CD4-positive, alpha-beta T cell treated with Interferon alpha-2 for 1 hour (primary cell): ENCODE results near the gene EFCAB6.

Experiments
- DNase-seq, 2 donors: peaks; one replicate each; pipeline ENCODE4 v3.0.0-alpha.2; 2020 to 2022

EFCAB6 gene

DNA sequence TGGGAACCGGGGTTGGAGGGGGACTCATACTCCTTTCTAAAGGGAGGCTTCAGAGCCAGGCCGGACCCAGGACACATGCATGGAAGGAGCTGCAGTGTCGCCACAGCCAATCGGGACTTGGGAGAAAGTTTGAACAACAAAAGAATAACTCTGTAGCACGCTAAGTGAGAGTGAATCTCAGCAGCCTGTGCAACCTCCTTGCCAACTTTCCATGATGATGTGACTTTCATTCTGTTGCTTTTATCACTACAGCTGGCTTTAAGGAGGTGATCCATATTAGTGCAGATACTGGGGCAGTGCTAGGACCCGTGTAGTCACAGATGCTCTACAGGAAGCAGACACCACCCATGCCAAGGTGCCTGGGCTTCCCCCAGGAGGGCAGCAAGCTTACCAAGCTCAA, 243.0 kb downstream of the EFCAB6 start:
- DNase-seq: no peak

DNA sequence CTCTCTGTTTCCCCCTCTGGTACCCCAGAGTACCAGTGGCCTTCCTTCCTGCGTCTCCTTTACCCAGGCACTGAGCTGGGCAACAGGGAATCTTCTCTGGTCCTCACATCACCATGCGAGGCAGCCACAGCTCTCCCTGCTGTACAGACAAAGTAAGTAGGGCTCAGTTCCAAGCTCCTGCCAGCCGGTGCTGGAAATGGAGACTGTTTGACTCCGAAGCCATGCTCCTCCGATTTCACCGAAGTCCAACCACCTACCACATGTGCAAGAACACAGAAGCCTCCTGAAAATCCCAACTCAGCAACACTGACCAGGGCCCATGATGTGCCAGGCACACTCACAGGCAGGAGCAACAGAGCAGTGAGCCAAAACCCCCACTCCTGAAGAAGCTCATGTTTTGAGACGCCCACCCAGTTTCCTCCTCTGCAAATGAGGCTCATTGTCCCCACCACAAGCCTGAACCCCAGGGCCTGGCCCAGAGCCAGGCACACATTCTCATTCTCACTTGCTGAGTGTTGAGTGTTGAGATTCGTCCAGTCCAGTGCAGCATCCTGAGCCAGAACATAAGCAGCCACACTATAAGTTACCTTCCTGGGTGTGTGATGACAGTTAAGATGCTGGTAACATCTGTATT, 244.3 kb downstream of the EFCAB6 start:
- no peak for DNase-seq

DNA sequence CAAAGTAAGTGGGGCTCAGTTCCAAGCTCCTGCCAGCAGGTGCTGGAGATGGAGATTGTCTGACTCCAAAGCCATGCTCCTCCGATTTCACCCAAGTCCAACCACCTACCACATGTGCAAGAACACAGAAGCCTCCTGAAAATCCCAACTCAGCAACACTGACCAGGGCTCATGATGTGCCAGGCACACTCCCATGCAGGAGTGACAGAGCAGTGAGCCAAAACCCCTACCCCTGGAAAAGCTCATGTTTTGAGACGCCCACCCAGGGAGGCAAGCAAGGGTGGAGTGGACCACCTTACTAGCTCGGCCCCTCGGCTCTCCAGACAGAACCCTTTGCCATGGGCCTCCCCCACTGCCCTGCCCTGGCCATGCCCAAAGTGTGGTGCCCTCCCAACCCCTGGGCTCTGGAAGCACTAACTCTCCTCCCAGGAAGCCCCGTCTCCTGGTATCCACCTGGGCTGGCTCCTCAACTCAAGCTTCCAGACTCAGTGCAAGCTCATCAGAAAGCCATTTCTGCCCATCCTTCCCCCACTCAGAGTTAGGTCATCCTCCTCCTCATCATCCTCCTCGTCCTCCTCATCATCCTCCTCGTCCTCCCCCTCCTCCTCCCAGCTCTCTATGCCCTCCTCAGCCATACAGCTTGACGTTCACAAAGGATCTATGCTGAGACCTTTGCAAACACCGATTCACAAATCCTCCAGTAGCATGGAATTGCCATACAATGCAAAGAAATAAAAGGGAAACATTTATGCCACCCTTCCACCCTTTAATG, 245.4 kb downstream of the EFCAB6 start:
- no peak for DNase-seq

DNA sequence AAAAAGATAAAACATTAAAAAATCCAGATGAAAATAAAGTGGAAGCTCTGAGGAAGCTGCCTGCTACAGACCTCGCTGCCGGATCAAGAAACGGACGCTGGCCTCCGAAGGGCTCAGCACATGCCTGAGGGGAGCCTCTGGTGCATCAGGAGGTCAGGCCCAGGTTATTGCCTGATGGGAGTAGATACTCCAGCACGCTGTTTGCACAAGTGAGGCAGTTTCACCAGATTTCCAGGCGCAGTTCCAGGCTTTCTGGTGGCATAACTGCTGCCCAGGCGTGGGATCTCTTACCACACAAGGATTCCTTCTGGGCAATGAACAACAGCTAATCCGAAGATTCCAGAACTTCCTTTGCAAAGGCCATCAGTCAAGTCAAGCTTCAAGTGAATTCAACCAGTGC, 246.1 kb downstream of the EFCAB6 start:
- DNase-seq: no peak

DNA sequence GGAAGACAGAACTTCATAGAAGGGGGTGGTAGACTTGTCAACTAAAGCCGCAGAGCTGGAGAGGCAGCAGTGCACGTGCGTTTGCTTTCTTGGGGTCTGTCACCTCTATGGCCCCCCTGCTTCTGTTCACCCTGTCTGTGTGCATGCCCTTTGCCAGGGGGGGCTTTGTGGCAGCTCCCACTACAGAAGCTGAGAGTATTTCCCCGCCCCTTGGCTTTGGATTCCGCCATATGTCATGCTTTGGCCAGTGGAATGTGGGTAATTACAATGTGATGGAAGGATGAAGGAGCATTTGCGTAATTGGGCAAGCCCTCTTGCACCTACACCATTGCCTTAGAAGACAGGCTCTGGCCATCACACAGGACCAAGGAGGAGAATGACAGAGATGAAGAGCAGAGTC, 247.2 kb downstream of the EFCAB6 start:
- DNase-seq: no peak

DNA sequence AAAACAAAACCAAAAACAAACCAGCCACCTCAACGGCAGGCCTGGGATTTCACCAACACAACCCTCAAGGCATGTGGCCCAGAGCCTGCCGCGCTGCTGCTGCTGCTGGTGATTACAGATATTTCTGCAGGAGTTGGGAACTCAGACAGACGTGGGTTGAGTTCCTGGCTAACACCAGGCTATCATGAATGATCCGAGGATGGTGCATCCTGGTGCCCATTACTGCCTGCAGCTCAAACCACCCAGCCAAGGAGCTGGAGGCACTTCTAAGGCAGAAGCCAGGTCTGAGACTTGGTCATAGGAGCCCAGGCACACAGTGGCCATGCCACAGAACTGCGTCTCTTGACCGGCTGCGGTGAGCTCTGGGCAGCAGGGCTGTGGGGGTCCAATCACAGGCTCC, 248.5 kb downstream of the EFCAB6 start:
- DNase-seq: no peak

DNA sequence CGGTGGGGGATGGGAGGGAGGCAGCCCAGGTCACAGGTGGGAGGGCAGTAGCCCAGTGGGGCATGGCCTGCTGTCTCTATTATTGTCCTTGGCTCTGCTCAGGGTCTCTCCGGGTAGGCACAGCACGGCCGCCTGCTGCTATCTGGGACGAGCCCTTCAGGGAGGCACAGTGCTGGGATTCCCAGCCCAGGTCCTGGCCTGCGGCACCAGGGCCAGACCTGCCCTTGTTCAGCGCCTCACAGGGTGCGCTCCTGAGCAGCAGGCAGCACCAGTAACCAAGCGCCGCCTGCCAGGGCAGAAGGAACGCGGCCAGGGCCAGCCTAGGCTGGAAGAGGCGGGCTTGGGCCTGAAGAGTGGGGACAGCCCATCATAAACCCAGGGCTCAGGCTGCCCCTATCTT, 249.3 kb downstream of the EFCAB6 start:
- no peak for DNase-seq

DNA sequence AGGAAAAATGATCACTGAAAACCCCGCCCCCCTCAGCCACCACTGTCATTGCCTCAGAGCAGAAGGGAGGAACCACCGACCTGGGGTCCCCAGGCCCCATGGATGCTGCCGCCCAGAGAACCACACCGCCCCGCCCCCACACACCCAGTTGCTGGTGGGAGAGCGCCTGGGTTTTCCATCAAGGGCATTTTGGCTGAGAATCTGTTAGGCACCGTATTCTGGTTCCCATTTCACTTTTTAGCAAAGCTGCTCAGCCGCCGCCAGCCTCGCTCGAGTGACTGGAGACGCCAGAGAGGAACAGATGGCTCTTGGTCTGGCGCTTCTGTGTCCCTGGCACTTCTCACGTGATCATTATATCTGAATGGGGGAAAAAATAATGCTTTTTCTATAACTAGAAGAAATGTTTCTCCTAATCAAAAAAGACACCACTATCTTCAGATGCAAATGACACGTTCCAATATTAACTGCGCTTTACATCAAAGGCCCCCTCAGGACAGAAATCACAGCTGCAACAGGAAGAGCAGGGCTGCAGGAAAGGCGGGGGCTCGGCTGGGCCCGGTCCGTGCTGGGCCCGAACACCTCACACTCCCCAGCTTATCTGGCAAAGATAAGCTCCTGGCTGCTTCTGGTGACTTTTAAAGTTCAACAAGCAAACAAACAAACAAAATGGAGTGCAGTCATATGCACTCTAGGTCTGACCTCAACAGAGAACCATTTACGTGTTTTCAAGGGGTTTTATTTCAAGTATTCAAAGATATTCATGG, 250.5 kb downstream of the EFCAB6 start:
- DNase-seq: no peak

DNA sequence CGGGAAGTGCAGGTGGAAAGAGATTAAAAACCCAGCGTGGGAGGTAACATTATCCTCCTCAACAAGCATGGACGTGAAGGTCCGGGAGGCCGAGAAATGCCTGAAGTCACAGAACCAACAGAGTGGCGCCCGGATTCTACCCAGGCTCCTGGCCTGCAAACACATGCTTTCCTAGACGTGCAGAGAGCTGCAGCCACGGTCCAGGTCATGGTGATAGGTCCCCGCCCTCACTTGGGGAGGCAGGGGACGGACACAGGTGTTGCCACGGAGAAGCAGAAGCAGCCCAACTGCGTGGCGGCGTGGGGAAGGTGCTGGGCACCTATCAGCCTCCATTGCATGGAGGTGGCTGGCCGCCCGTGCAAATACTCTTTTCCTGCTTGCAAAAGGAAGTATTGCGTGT, 251.5 kb downstream of the EFCAB6 start:
- DNase-seq: no peak

DNA sequence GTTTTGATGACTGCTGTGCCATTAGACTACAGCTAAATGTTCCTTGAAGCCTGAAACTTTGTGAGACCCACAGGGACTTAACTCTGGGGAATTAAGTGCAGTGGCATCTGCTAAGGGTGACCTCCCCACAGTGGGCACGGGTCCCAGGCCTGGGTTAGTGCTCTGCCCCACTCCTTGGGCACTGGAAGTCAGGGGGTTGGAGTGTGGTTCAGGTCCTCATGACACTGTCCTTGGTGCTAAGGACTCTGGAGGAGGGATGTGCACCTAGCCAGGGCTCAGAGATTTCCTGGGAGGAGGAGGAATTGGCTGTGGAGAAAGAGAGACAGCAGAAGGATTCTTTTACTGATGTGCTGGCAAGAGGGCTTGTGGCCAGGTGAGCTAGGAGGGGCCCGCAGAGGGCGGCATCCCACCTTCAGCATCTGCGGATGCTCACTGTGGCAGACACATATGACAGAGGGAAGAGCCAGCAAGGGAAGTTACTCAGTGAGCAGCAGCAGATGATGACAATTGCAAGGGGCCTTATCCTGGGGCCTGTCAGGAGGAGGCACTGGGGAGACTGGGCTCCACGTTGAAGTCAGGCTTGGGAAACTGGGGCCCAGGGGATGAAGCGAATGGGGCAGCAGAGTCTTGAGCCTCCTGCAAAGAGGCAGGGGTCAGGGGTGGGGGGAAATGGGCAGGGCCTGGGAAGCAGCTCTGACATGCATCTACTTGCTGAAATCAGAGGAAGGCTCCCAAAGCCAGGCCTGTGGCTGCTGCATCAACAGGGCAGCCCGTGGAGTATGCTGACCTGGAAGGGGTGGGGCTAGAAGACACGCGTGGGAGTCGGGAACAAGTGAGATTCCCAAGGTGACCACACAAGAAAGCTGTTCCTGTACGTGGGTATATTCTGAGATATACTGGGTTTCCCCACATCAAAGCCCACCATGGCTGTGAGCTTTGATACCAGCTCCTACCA, 256.3 kb downstream of the EFCAB6 start:
- no peak for DNase-seq

DNA sequence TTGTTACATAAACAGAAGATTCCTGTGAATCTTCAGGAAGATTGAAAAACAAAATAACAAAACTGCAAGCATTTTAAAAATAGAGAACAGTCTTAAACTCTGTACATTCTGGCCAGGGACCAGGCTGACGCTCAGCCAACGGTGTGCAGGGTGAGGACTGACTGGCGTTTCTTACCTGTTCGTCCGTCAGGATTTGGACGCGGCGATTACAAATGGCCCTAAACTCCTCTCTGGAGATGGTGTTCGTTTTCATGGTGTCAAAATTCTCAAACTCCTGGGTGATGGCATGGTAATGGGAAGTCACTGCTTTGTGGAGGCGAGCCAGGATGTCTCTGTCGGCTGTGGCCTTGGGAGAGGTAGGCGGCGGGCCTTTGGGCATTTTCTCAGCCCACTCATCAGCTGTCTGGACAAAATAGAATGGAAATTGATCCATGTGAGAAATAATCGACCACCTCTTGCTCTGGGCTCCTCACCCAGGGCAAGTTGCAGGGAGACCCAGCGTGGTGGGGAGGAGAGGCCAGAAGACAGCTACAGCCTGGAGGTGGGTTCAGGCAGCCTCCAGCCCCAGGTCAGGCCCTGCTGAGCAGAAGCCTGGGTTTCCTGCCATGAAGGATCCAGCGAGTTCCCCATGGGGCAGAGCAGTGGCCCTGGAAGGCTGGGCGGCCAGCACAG, 257.3 kb downstream of the EFCAB6 start:
- DNase-seq: no peak

DNA sequence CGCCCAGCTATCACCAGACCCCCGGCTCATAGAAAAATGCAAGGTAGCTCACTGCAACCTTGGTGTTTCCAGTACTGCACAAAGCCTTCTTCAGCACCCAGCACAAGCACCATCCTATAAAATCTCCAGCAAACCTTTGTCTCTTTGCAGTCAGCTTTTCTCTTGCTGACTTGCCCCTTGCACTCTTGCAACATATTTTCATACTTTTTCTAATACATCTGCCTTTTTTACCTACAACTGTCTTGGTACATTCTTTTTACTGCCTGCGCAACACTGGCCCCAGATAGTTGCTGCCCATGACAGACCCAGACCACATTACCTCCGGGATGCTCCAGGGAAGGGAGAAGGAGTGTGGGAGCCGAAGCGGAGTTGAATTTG, 257.9 kb downstream of the EFCAB6 start:
- DNase-seq: no peak

DNA sequence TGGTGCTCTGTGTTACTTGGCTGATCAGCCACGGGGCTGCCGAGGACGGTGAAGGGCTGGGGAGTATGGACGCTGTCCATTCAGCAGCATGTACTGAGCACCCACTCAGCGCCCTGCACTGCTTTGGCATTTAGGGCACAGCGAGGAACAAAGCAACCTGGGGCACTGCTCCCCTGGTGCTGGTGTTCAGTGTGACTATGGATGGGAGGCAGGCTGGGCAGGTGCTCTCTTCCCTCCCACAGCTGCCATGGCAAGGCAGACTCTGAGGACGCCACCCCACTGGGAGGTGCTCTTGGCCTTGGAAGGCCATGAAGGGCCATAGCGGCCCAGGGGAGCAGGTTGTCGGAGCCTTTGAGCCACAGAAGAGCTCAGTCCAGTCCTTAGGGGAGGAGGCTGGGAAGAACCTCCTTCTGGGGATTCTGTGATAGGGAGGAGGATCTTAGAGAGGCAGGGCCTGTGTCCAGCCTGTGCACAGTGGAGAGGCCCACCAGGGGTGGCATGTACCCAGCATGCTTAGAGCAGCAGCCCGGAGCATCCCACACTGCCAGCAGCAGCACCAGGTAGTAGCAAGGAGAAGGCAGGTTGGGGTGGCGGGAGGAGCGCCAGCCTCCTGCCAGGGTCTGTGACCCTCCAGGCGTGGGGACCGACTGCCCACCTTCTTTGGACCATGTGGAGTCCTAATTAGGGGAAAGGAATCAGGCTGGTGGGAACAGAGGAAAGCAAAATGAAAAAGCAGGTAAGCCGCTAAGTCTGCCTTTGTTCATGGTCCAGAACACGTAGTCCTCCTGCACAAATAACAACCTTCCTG, 258.4 kb downstream of the EFCAB6 start:
- no peak for DNase-seq

DNA sequence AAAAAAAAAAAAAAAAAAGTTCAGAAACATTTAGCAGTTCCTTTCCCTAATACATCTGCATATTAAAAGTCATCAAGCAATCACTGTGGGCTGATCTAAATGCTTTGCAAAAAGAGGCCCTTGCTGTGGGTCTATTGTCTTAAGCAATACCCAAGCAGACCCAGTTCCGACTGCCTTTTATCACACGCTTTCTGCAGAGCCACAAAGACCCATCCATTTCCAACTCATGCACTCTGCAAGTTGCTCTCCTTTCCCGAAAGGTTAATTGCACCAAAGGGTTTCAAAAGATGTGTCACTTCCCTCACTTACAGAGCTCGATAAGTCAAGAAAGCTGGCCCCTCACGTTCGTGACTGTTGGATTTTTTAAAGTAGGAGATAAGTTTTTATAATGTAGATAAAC, 261.4 kb downstream of the EFCAB6 start:
- DNase-seq: no peak

DNA sequence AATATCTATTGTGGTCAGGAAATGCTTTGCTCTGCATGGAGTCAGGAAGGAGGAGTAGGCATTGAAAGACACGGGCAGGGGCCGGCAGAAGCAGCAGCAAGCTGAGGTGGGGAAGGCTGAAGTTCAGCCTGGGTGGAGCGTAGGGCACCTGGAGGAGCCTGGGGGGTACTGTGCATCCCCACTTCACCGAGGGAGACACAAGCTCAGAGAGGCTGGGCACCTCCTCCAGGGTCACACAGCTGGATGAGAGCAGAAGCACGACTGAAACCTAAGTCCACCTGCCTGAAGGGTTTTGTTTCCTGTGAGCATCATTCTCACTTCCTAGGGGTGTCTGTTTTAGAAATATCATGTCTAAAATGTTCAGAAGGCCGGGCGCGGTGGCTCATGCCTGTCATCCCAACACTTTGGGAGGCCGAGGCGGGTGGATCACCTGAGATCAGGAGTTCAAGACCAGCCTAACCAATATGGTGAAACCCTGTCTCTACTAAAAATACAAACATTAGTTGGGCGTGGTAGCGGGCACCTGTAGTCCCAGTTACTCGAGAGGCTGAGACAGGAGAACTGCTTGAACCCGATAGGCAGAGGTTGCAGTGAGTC, 262.0 kb downstream of the EFCAB6 start:
- no peak for DNase-seq

DNA sequence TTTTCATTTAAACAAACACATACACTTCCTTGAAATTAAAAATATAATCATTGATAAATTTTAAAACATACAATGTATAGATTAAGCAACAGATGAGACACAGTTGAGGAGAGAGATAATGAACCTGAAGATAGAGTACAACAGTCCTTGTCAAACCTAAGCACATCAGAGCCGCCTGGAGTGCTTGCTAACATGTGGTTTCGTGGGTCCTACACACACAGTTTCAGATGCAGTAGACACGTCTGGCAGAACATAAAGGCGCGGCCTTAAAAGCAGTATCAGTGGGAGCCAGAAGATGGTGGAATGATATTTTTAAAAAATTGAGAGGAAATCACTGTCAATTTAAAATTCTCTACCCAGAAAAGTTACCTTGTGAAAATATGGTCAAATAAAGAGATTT, 265.9 kb downstream of the EFCAB6 start:
- no peak for DNase-seq

DNA sequence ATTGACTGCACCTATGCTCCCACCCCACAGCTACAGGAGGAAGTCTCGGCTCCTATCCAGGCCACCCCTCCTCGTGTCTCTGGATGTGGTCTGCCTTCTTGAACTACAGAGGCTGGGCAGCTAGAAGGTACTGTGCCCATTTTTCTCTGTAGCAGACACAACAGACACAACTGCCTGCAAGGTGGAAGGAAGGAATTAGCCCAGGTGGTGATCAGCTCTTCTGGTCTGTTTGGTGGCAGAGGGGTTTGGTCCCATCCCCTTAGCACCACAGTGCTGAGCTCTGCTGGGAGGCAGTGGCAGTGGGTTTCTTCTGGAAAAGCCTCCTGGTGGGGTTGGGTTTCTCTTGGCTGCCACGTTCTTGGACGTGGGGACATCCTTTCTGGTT, 267.8 kb downstream of the EFCAB6 start:
- DNase-seq: no peak

DNA sequence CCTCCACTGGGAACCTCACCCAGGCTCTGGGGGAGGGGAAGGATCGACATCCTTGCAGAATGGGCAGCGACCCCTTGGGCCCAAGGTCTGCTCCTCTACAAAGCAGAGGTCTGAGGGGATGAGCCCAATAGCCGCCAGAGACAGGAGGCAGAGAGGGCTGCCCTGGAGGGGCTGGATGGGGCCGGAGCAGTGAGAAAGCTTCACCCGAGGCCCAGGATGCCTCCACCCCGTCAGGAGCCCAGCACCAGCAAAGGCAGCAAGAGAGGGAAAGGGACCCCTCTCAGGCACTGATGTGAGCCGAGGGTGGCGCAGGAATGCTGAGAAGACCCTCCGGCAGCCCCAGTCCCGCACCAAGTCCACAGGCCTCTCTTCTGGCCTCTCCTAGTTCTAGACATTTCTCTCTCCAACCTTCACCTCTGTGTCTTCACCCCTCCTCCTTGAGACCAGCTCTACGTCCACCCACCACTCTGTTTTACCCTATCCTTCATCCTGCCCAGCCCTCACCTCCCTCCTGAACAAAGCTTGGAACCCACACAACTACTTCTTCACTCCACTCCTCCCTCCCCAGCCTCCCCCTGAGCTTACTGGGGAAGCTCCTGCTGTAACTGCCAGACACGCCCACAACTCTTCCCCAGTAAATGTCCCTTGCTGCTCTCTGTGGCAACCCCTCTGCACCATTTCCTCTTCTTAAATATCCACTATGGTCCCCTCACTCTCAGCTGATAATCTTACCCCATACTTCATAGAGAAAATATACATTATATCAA, 268.4 kb downstream of the EFCAB6 start:
- no peak for DNase-seq

DNA sequence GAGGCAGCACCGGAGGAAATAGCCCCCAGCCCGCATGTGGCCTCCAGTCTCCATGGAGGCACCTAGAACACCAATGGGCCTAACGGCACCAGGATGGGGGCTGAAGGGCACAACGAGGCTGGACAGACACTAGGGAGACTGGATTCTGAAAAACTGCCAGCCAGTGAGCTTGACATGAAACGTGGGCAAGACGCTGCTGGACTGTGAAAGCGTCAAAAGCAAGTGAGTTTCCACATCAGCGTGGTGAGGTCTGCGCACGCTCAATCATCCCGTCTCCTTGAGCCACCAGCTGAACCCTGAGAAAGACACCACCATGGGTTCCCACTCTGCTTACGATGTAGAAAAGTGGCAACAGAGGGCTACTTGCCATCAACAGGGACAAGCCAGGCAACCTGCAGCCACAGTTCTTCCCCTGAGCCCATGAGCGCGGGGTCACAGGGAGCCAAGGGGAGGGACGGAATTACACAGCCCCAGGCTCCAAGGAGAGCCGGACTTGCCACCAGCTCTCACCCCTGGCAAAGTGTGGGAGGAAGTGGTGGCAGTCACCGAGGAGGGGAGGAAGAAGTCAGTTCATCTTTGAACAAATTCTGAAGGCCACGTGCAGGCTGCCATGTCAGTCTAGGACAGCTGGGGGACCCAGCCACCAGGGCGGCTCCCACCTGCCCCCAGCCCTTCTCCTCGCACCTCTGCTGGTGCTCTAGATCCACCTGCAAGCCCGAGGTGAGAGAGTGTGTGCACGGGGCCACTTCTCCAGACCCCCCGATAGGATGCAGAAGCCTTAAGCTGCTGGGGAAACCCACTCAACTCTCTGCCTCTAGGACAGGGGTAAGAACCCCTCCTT, 269.2 kb downstream of the EFCAB6 start:
- DNase-seq: no peak
